ENCODE data around the gene PTK6.

The PTK6 gene

GRCh38 chr20:63536241-63536977 lies 767 bp downstream of the PTK6 start:
- Mint-ChIP-seq H3K9me3 (no peaks in the 10 kb centered on the region), H3K36me3 (ENCODE audit: low read depth) (no peaks in the 10 kb centered on the region), H3K27ac (no peak overlapping the region), H3K27me3 (ENCODE audit: low read depth) (no peaks in the 10 kb centered on the region), H3K4me3 (no peak overlapping the region), H3K4me1 (ENCODE audit: low read depth) (peaks cover 4% of the 10 kb centered on the region)

- no peak overlapping the region for H3K4me3 Mint-ChIP-seq
- peaks cover 4% of the 10 kb centered on the region for H3K4me1 Mint-ChIP-seq (ENCODE audit: low read depth)
- H3K27me3 Mint-ChIP-seq (ENCODE audit: low read depth), result no peaks in the 10 kb centered on the region
- H3K36me3 Mint-ChIP-seq (ENCODE audit: low read depth), result no peaks in the 10 kb centered on the region
- H3K27ac Mint-ChIP-seq, result no peak overlapping the region
- no peaks in the 10 kb centered on the region for H3K9me3 Mint-ChIP-seq
These were observed 2.1 kb downstream of the PTK6 start for GRCh38 chr20:63534831-63535651.

- Mint-ChIP-seq H3K36me3 (ENCODE audit: low read depth) (no peaks in the 10 kb centered on the region), H3K4me3 (no peak overlapping the region), H3K27me3 (ENCODE audit: low read depth) (no peaks in the 10 kb centered on the region), H3K4me1 (ENCODE audit: low read depth) (peaks cover 4% of the 10 kb centered on the region), H3K9me3 (no peaks in the 10 kb centered on the region), H3K27ac (no peak overlapping the region)
These were observed 2.7 kb downstream of the PTK6 start for GRCh38 chr20:63534427-63534830.

DNA sequence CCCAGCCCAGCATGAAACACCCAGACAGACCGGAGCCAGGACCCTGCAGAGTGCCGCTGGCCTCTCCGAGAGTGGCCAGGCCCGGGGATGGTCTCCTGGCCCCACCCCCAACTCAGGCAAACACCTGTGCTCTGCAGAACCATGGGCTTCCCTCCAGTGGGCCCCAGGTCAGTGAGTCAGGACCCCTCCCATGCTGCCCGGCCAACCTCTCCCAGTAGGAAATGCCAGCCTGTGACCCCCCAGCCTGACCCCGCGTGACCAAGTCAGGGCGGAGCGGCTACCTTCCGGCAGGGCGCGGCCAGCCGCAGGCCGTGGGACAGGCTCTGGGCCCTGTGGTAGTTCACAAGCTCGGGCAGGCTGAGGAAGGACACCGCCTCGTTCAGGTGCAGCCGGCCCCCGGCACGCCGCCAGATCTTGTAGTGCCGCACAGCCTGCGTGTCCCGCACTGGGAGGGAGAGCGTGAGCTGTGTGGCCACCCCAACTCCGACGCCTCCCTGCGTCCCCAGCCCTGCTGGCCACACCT lies 3.2 kb downstream of the PTK6 start:
- Mint-ChIP-seq H3K27ac (no peak overlapping the region), H3K36me3 (ENCODE audit: low read depth) (no peaks in the 10 kb centered on the region), H3K4me1 (ENCODE audit: low read depth) (peaks cover 4% of the 10 kb centered on the region), H3K4me3 (no peak overlapping the region), H3K27me3 (ENCODE audit: low read depth) (no peaks in the 10 kb centered on the region), H3K9me3 (no peaks in the 10 kb centered on the region)

- H3K9me3 Mint-ChIP-seq, result no peaks in the 10 kb centered on the region
- peaks cover 4% of the 10 kb centered on the region for H3K4me1 Mint-ChIP-seq (ENCODE audit: low read depth)
- no peak overlapping the region for H3K4me3 Mint-ChIP-seq
- H3K27ac Mint-ChIP-seq, result no peak overlapping the region
- H3K27me3 Mint-ChIP-seq (ENCODE audit: low read depth), result no peaks in the 10 kb centered on the region
- no peaks in the 10 kb centered on the region for H3K36me3 Mint-ChIP-seq (ENCODE audit: low read depth)
These were observed 3.8 kb downstream of the PTK6 start for GRCh38 chr20:63533388-63533787.

- Mint-ChIP-seq H3K9me3 (no peaks in the 10 kb centered on the region), H3K36me3 (ENCODE audit: low read depth) (no peaks in the 10 kb centered on the region), H3K4me1 (ENCODE audit: low read depth) (peaks cover 6% of the 10 kb centered on the region), H3K4me3 (no peak overlapping the region), H3K27ac (no peak overlapping the region), H3K27me3 (ENCODE audit: low read depth) (no peaks in the 10 kb centered on the region)
These were observed 4.7 kb downstream of the PTK6 start for GRCh38 chr20:63532449-63532971.

GRCh38 chr20:63531686-63532448 lies 5.3 kb downstream of the PTK6 start:
- H3K36me3 Mint-ChIP-seq (ENCODE audit: low read depth), result no peaks in the 10 kb centered on the region
- H3K27ac Mint-ChIP-seq, result peak overlapping the region; percentile 1
- H3K4me1 Mint-ChIP-seq (ENCODE audit: low read depth), result peaks cover 4% of the 10 kb centered on the region
- H3K9me3 Mint-ChIP-seq, result no peaks in the 10 kb centered on the region
- no peaks in the 10 kb centered on the region for H3K27me3 Mint-ChIP-seq (ENCODE audit: low read depth)
- no peak overlapping the region for H3K4me3 Mint-ChIP-seq

- H3K4me1 Mint-ChIP-seq (ENCODE audit: low read depth), result peaks cover 3% of the 10 kb centered on the region
- no peak overlapping the region for H3K4me3 Mint-ChIP-seq
- H3K36me3 Mint-ChIP-seq (ENCODE audit: low read depth), result no peaks in the 10 kb centered on the region
- H3K27ac Mint-ChIP-seq, result no peak overlapping the region
- no peaks in the 10 kb centered on the region for H3K9me3 Mint-ChIP-seq
- no peaks in the 10 kb centered on the region for H3K27me3 Mint-ChIP-seq (ENCODE audit: low read depth)
These were observed 6.4 kb downstream of the PTK6 start for GRCh38 chr20:63530788-63531160.

DNA sequence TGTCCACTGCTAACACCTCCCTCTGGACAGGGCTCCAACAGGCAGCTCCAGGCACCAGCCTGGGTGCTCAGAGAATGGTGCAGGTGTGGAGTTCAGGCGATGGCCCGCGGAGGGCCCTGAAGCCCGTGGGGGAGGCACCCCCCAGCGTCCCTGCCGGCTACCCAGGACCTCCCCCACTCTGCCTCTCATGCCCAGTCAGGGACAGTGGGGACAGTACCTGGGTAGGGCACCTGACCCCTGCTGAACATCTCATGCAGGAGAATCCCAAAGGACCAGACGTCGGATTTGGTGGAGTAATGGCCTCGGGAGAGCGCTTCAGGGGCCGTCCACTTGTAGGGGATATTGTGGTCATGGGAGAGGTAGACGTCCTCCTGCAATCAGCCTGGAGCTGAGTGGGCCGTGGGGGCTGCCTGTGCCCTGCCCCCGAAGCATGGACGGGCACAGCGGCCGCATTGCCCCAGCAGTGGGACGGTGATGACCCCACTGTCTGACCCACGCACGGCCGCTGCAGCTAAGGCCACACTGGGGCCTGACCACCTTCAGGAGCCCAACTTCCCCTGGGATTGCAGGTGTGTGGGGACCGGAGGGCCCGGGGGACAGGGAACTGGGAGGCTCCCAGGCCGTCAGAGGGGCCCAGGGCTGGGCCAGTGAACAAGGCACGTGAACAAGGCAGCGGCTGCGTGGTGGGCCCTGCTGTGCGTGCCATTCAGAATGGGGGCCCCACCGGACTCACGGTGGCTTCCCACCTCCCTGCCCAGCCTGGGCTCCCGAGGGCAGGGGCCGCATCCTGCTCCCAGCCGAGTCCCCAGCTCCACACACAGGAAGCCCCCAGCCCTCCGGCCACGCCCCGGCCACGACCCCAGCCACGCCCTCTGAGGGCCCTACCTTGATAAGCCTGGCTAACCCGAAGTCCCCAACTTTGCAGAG lies 7.1 kb downstream of the PTK6 start:
- Mint-ChIP-seq H3K36me3 (ENCODE audit: low read depth) (no peaks in the 10 kb centered on the region), H3K9me3 (no peaks in the 10 kb centered on the region), H3K4me1 (ENCODE audit: low read depth) (peaks cover 3% of the 10 kb centered on the region), H3K4me3 (no peak overlapping the region), H3K27ac (no peak overlapping the region), H3K27me3 (ENCODE audit: low read depth) (no peaks in the 10 kb centered on the region)

DNA sequence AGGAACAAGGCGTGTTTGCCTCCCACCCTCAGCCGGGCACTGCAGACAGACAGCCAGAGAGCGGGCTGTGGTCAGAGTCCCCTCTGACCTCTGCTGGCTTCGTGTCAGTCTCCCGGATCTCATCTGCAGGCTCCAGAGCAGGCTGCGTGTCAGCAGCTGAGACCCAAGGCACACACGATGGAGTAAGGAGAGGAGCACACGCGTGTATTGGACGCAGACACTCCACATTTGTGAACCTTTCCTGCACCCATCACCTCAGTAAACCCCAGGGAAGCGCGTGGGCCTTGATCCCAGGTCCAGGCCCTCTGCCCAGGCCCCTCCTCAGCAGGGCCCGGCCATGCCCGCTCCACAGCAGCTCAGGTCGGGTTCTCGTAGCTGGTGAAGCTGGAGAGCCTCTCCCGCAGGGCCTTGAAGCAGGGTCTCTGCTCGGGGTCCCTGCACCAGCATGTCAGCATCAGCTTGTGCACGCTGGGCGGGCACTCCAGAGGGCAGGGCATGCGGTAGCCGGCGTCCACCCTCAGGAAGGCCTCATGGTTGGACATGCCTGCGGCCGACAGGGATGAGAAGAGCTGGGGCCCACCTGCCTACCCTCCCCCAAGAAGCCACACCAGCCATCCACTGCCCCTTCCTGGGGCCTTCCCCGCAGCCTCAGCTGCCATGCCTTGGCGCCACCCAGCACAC lies 7.9 kb downstream of the PTK6 start:
- H3K27me3 Mint-ChIP-seq (ENCODE audit: low read depth), result no peaks in the 10 kb centered on the region
- no peaks in the 10 kb centered on the region for H3K9me3 Mint-ChIP-seq
- H3K27ac Mint-ChIP-seq, result no peak overlapping the region
- H3K4me3 Mint-ChIP-seq, result no peak overlapping the region
- peaks cover 3% of the 10 kb centered on the region for H3K4me1 Mint-ChIP-seq (ENCODE audit: low read depth)
- H3K36me3 Mint-ChIP-seq (ENCODE audit: low read depth), result peaks cover 1% of the 10 kb centered on the region

DNA sequence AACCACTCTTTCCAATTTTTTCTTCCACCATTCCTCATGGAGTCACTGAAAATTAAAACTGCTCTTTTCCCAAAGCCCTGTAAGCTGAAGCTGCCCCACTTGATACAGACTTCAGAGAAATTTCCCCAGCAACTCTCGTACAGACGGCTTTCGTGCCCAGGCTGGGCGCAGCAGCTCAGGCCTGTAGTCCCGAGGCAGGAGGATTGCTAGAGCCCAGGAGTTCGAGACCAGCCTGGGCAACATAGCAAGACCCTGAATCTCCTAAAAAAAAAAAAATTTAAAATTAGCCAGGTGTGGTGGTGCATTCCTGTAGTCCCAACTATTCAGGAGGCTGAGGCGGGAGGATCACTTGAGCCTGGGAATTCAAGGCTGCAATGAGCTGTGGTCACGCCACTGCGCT lies 10.0 kb downstream of the PTK6 start:
- no peak overlapping the region for H3K4me3 Mint-ChIP-seq
- H3K9me3 Mint-ChIP-seq, result no peaks in the 10 kb centered on the region
- no peaks in the 10 kb centered on the region for H3K27me3 Mint-ChIP-seq (ENCODE audit: low read depth)
- H3K4me1 Mint-ChIP-seq (ENCODE audit: low read depth), result peaks cover 8% of the 10 kb centered on the region
- H3K27ac Mint-ChIP-seq, result no peak overlapping the region
- H3K36me3 Mint-ChIP-seq (ENCODE audit: low read depth), result peaks cover 14% of the 10 kb centered on the region

- Mint-ChIP-seq H3K27ac (no peak overlapping the region), H3K4me3 (no peak overlapping the region), H3K27me3 (ENCODE audit: low read depth) (no peaks in the 10 kb centered on the region), H3K4me1 (ENCODE audit: low read depth) (peaks cover 11% of the 10 kb centered on the region), H3K9me3 (no peaks in the 10 kb centered on the region), H3K36me3 (ENCODE audit: low read depth) (peaks cover 14% of the 10 kb centered on the region)
These were observed 11.2 kb downstream of the PTK6 start for GRCh38 chr20:63525971-63526370.

GRCh38 chr20:63525185-63525584 lies 12.0 kb downstream of the PTK6 start:
- no peak overlapping the region for H3K4me3 Mint-ChIP-seq
- H3K9me3 Mint-ChIP-seq, result no peaks in the 10 kb centered on the region
- H3K36me3 Mint-ChIP-seq (ENCODE audit: low read depth), result peaks cover 14% of the 10 kb centered on the region
- H3K27ac Mint-ChIP-seq, result no peak overlapping the region
- peaks cover 11% of the 10 kb centered on the region for H3K4me1 Mint-ChIP-seq (ENCODE audit: low read depth)
- no peaks in the 10 kb centered on the region for H3K27me3 Mint-ChIP-seq (ENCODE audit: low read depth)

Data from T-helper 1 cell treated with Interleukin-12 subunit alpha and Interleukin-12 subunit beta and Interleukin-4 antibody, amounts not matched to agents 30 μg/mL and 1 μg/mL, for 36 hours (primary cell).